GM12878 (cell line): ENCODE data around the gene CCDC82. TPM values are rescaled to one million over a fixed set of nuclear protein-coding genes. Genes with fewer than 3 reads are reported as not detected.

Source experiments
- BHLHE40 ChIP-seq, 2 experiments: fragments of 450-650 bp in 1 of 2; IDR thresholded peaks; 2 replicates each; pipeline ENCODE4 v1.6.1; 2011 to 2017; ENCODE audit warnings: low read depth in 2 of 2, borderline replicate concordance in 1 of 2, improper control_type of control experiment in 1 of 2, low read length in 1 of 2, mild to moderate bottlenecking in 1 of 2
- BMI1 ChIP-seq: fragments of 450-650 bp; IDR thresholded peaks from 2 replicates; pipeline ENCODE4 v1.6.1; 2016; ENCODE audit warnings: mild to moderate bottlenecking, moderate library complexity, borderline replicate concordance
- BRCA1 ChIP-seq: IDR thresholded peaks from 2 replicates; pipeline ENCODE4 v1.6.1; 2011; ENCODE audit warnings: low read depth, low read length, improper control_type of control experiment
- DPF2 ChIP-seq: fragments of 450-650 bp; IDR thresholded peaks from 2 replicates; pipeline ENCODE4 v1.6.1; 2017; ENCODE audit warnings: mild to moderate bottlenecking
- NFYA ChIP-seq: IDR thresholded peaks from 2 replicates; pipeline ENCODE4 v1.6.1; 2011; ENCODE audit warnings: low read depth, mild to moderate bottlenecking, low read length, improper control_type of control experiment, borderline replicate concordance
- NR2C1 ChIP-seq: fragments of 450-650 bp; IDR thresholded peaks from 2 replicates; pipeline ENCODE4 v1.6.1; 2017; ENCODE audit warnings: antibody characterized with exemption, mild to moderate bottlenecking, moderate library complexity
- PAX8 ChIP-seq: fragments of 450-650 bp; IDR thresholded peaks from 2 replicates; pipeline ENCODE4 v1.6.1; 2017; ENCODE audit warnings: mild to moderate bottlenecking, moderate library complexity
- RBBP5 ChIP-seq: fragments of 200-600 bp; sonication (generic); conservative IDR thresholded peaks from 2 replicates; pipeline ENCODE4 v1.6.1; 2016
- SMAD1 ChIP-seq: fragments of 450-650 bp; IDR thresholded peaks from 2 replicates; pipeline ENCODE4 v1.6.1; 2018; ENCODE audit warnings: mild to moderate bottlenecking, low read depth; ENCODE audit not compliant: partially characterized antibody
- SP1 ChIP-seq: IDR thresholded peaks from one replicate; pipeline ENCODE4 v1.6.1; 2011; ENCODE audit warnings: low read depth, low read length
- WRNIP1 ChIP-seq: IDR thresholded peaks from 2 replicates; pipeline ENCODE4 v1.6.1; 2011; ENCODE audit warnings: low read depth, low read length, improper control_type of control experiment, borderline replicate concordance
- YY1 ChIP-seq: IDR thresholded peaks from 2 replicates; pipeline ENCODE4 v1.6.1; 2011; ENCODE audit warnings: low read depth, mild to moderate bottlenecking, low read length
- ZNF384 ChIP-seq: IDR thresholded peaks from 2 replicates; pipeline ENCODE4 v1.6.1; 2012; ENCODE audit warnings: low read depth, mild to moderate bottlenecking, low read length, improper control_type of control experiment, borderline replicate concordance
- polyA plus RNA-seq, 11 experiments: library from polyadenylated mRNA; depleted of rRNA in 4 of 11; unstranded in 6 of 11; stranded (reverse) in 5 of 11; fragments of >200 nt; fragmentation: Nextera tagmentation in 4 of 11; fragmentation: Illumina TruSeq in 1 of 11; extraction: Ambion mirVana in 4 of 11; extraction: Trizol in 1 of 11; gene quantifications; 1 replicate in 1 of 11; 2 replicates in 10 of 11; pipeline versions ENCODE4 v1.2.1 to v1.2.3, GENCODE V29; 2011 to 2016; ENCODE audit warnings: inconsistent platforms in 2 of 11, missing spikeins in 2 of 11, low read depth in 1 of 11
- total RNA-seq, 4 experiments: library from RNA; depleted of rRNA in 3 of 4; stranded (reverse); fragments of >200 nt in 3 of 4; fragmentation: Illumina TruSeq in 1 of 4; extraction: Trizol in 1 of 4; gene quantifications; 2 replicates each; pipeline versions ENCODE4 v1.2.1 to v1.2.3, GENCODE V29; 2013 to 2021
- TF ChIP-seq, protein P1 (sequence below): fragments of 450-650 bp; IDR thresholded peaks from 2 replicates; pipeline ENCODE4 v1.6.1; 2017; ENCODE audit warnings: mild to moderate bottlenecking
- TF ChIP-seq, protein P2 (sequence below): IDR thresholded peaks from 2 replicates; pipeline ENCODE4 v1.6.1; 2012; ENCODE audit warnings: low read depth, low read length, improper control_type of control experiment
- TF ChIP-seq, protein P3 (sequence below): fragments of 450-650 bp; IDR thresholded peaks from 2 replicates; pipeline ENCODE4 v1.6.1; 2017; ENCODE audit warnings: mild to moderate bottlenecking, moderate library complexity
- TF ChIP-seq, protein P4 (sequence below): fragments of 450-650 bp; IDR thresholded peaks from 2 replicates; pipeline ENCODE4 v1.6.1; 2017; ENCODE audit warnings: low read depth, mild to moderate bottlenecking, moderate library complexity
- TF ChIP-seq, protein P5 (sequence below): fragments of 450-650 bp; IDR thresholded peaks from 2 replicates; pipeline ENCODE4 v1.6.1; 2014; ENCODE audit warnings: mild to moderate bottlenecking

The CCDC82 gene
- total and polyA plus RNA-seq, 10 of the 15 experiments (the other 5 are each of a cell fraction or from before 2014, with no cell fraction given), result 15.2 to 62.4 (median 28.8) TPM

DNA sequence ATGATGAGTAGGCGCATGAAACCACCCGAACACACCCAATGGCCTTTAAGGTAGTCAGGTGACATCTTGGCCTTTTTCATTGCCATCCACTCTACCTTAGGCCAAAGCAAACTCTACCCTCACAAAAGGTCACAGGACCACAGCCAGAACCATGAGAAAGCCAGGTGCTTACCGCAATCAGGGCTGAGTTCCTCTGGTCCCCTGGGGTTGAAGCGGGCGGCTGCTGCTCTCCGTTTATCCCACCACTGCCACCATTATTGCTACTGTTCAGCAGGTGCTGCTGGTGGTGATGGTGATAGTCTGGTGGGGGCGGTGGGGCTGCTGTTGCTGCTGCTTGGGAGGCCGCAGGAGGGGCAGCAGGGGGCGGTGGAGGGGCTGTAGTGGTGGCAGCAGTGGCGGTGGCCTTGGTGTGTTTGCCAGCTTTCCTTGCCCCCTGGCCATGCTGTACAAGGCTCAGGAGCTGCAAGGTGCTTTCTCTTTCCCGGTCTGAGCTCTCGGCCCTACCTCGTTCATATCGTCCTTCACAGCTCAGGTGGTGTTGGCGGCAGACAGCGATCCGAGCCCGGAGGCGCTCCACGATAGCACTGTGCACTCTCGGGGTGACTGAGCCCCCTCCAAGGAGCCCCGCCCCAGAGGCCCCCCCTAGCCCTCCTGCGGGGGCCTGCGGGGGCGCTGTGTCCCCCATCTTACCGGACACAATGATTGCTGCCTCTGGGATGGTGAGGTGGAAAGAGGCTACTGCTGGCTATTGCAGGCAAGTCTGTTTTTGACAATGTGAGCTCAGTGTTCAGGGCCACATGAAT lies 48.3 kb downstream of the CCDC82 start (continued):
- TF ChIP-seq, protein P1, sequence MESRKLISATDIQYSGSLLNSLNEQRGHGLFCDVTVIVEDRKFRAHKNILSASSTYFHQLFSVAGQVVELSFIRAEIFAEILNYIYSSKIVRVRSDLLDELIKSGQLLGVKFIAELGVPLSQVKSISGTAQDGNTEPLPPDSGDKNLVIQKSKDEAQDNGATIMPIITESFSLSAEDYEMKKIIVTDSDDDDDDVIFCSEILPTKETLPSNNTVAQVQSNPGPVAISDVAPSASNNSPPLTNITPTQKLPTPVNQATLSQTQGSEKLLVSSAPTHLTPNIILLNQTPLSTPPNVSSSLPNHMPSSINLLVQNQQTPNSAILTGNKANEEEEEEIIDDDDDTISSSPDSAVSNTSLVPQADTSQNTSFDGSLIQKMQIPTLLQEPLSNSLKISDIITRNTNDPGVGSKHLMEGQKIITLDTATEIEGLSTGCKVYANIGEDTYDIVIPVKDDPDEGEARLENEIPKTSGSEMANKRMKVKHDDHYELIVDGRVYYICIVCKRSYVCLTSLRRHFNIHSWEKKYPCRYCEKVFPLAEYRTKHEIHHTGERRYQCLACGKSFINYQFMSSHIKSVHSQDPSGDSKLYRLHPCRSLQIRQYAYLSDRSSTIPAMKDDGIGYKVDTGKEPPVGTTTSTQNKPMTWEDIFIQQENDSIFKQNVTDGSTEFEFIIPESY, result no peak
- TF ChIP-seq, protein P2, sequence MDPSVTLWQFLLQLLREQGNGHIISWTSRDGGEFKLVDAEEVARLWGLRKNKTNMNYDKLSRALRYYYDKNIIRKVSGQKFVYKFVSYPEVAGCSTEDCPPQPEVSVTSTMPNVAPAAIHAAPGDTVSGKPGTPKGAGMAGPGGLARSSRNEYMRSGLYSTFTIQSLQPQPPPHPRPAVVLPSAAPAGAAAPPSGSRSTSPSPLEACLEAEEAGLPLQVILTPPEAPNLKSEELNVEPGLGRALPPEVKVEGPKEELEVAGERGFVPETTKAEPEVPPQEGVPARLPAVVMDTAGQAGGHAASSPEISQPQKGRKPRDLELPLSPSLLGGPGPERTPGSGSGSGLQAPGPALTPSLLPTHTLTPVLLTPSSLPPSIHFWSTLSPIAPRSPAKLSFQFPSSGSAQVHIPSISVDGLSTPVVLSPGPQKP, result no peak
- TF ChIP-seq, protein P3, sequence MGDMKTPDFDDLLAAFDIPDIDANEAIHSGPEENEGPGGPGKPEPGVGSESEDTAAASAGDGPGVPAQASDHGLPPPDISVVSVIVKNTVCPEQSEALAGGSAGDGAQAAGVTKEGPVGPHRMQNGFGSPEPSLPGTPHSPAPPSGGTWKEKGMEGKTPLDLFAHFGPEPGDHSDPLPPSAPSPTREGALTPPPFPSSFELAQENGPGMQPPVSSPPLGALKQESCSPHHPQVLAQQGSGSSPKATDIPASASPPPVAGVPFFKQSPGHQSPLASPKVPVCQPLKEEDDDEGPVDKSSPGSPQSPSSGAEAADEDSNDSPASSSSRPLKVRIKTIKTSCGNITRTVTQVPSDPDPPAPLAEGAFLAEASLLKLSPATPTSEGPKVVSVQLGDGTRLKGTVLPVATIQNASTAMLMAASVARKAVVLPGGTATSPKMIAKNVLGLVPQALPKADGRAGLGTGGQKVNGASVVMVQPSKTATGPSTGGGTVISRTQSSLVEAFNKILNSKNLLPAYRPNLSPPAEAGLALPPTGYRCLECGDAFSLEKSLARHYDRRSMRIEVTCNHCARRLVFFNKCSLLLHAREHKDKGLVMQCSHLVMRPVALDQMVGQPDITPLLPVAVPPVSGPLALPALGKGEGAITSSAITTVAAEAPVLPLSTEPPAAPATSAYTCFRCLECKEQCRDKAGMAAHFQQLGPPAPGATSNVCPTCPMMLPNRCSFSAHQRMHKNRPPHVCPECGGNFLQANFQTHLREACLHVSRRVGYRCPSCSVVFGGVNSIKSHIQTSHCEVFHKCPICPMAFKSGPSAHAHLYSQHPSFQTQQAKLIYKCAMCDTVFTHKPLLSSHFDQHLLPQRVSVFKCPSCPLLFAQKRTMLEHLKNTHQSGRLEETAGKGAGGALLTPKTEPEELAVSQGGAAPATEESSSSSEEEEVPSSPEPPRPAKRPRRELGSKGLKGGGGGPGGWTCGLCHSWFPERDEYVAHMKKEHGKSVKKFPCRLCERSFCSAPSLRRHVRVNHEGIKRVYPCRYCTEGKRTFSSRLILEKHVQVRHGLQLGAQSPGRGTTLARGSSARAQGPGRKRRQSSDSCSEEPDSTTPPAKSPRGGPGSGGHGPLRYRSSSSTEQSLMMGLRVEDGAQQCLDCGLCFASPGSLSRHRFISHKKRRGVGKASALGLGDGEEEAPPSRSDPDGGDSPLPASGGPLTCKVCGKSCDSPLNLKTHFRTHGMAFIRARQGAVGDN, result no peak
- TF ChIP-seq BRCA1 (no peak), DPF2 (no peak), NFYA (no peak), SMAD1 (no peak), SP1 (no peak), BHLHE40 (IDR thresholded peaks at IDR 0.05; ENCODE audit: borderline replicate concordance in 1 of 2, low read depth in 2 of 2, low read length in 1 of 2) (peak in 1 of 2 experiments; percentile 30; a peak in 1 of 4 replicates), ZNF384 (no peak), NR2C1 (no peak), WRNIP1 (no peak), RBBP5 (no peak), PAX8 (no peak), BMI1 (no peak), YY1 (peak; percentile 51)
- TF ChIP-seq, protein P4, sequence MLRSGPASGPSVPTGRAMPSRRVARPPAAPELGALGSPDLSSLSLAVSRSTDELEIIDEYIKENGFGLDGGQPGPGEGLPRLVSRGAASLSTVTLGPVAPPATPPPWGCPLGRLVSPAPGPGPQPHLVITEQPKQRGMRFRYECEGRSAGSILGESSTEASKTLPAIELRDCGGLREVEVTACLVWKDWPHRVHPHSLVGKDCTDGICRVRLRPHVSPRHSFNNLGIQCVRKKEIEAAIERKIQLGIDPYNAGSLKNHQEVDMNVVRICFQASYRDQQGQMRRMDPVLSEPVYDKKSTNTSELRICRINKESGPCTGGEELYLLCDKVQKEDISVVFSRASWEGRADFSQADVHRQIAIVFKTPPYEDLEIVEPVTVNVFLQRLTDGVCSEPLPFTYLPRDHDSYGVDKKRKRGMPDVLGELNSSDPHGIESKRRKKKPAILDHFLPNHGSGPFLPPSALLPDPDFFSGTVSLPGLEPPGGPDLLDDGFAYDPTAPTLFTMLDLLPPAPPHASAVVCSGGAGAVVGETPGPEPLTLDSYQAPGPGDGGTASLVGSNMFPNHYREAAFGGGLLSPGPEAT, result no peak
- TF ChIP-seq, protein P5, sequence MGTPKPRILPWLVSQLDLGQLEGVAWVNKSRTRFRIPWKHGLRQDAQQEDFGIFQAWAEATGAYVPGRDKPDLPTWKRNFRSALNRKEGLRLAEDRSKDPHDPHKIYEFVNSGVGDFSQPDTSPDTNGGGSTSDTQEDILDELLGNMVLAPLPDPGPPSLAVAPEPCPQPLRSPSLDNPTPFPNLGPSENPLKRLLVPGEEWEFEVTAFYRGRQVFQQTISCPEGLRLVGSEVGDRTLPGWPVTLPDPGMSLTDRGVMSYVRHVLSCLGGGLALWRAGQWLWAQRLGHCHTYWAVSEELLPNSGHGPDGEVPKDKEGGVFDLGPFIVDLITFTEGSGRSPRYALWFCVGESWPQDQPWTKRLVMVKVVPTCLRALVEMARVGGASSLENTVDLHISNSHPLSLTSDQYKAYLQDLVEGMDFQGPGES, result no peak
